IPS DF 6.9 (cell line): ENCODE measurements around the gene SDK1.
"Not testable (repeated sequence)": the region's sequence is repeated elsewhere in the genome, so short reads cannot be mapped to it uniquely, and the experiment has no call there.

Source experiments
- DNase-seq: peaks from one replicate; pipeline ENCODE4 v3.0.0-alpha.2; 2013; ENCODE audit warnings: low read depth, low spot score
- H3K27ac ChIP-seq: one replicate; pipeline ENCODE4 v1.5.1; 2013; ENCODE audit warnings: low read length, control low read depth
- H3K27me3 ChIP-seq: 2 replicates; pipeline ENCODE4 v1.6.1; 2013; ENCODE audit warnings: mild to moderate bottlenecking, low read length; ENCODE audit not compliant: control insufficient read depth, insufficient read depth
- H3K36me3 ChIP-seq: 2 replicates; pipeline ENCODE4 v1.6.1; 2013; ENCODE audit warnings: low read length; ENCODE audit not compliant: control insufficient read depth, insufficient read depth
- H3K4me1 ChIP-seq: 2 replicates; pipeline ENCODE4 v1.6.1; 2013; ENCODE audit warnings: low read length; ENCODE audit not compliant: control insufficient read depth, insufficient read depth
- H3K4me3 ChIP-seq: 2 replicates; pipeline ENCODE4 v1.5.1; 2013; ENCODE audit warnings: mild to moderate bottlenecking, low read length
- H3K9me3 ChIP-seq: 2 replicates; pipeline ENCODE4 v1.6.1; 2013; ENCODE audit warnings: low read length, inconsistent platforms; ENCODE audit not compliant: control insufficient read depth, insufficient read depth
- WGBS: extraction: QIAGEN DNeasy Blood & Tissue Kit; methylation state at CpG from one replicate; pipeline ENCODE4 v1.1.7; 2013; ENCODE audit warnings: mixed read lengths, missing lambda C conversion rate; ENCODE audit not compliant: insufficient read length, insufficient coverage; 5-methylcytosine and 5-hydroxymethylcytosine counted together

Gene SDK1

GRCh38 chr7:4212376-4212775 is 911.3 kb downstream of the SDK1 start:
- no peaks in the 10 kb centered on the region for H3K4me1 ChIP-seq
- no peaks in the 10 kb centered on the region for H3K27me3 ChIP-seq
- DNase-seq, result no peak
- H3K9me3 ChIP-seq, result no peaks in the 10 kb centered on the region
- no peaks in the 10 kb centered on the region for H3K36me3 ChIP-seq
- no CpG with 5 or more reads among the region's 12 CpGs for WGBS
- no peak overlapping the region for H3K27ac ChIP-seq
- no peak overlapping the region for H3K4me3 ChIP-seq

DNA sequence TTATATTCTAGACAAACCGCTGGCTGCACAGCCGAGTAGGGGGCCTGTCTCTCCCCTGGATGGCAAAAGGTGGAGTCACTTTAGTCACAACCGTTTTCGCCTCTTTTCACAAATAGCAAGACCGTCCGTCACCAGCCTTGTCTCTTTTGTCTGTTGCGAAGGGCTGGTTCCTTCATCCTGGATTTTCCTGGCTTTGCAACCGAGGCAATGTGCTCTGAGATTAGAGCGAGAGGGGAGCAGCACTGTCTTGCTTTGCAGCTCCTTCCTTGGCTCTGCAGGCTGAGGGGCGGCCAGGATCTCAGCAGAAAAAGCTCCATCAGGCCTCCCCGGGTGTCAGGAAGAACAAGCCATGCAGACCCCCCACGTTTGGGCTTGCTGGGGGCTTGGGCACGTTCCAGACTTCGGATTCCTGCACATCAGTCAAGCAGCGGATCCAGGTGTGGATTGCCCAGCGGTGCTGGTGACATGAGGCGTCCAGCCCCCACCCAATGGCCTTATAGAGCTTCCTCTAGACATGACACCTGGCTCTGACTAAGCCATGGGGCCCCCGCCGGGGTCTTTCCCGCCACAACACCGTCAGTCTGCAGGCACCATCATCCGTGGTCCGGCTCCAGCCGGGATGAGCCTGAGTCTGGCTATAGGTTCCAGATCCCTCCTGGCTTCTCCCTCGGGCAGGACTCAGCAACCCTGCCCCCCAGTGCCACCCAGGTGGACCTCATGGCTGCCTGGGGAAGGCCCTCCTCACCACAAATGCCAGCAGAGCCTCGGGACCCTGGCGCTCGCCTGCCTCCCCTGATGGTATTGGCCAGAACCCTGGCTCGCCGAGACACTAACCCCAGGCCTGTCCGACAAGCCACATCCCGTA is 913.5 kb downstream of the SDK1 start:
- Histone ChIP-seq H3K9me3 (no peaks in the 10 kb centered on the region), H3K27ac (no peak overlapping the region), H3K36me3 (no peaks in the 10 kb centered on the region), H3K27me3 (no peaks in the 10 kb centered on the region), H3K4me3 (no peak overlapping the region), H3K4me1 (no peaks in the 10 kb centered on the region)
- DNase-seq, result no peak
- WGBS, result no CpG with 5 or more reads among the region's 32 CpGs

- no peak overlapping the region for H3K4me3 ChIP-seq
- no peak for DNase-seq
- no peaks in the 10 kb centered on the region for H3K4me1 ChIP-seq
- no peaks in the 10 kb centered on the region for H3K9me3 ChIP-seq
- H3K36me3 ChIP-seq, result no peaks in the 10 kb centered on the region
- no peak overlapping the region for H3K27ac ChIP-seq
- H3K27me3 ChIP-seq, result no peaks in the 10 kb centered on the region
- no CpG with 5 or more reads among the region's 19 CpGs for WGBS
Observed at GRCh38 chr7:4215176-4215720, 914.2 kb downstream of the SDK1 start.

GRCh38 chr7:4216016-4216415 is 915.0 kb downstream of the SDK1 start:
- H3K4me3 ChIP-seq, result no peak overlapping the region
- DNase-seq, result no peak
- H3K27me3 ChIP-seq, result no peaks in the 10 kb centered on the region
- no peak overlapping the region for H3K27ac ChIP-seq
- no peaks in the 10 kb centered on the region for H3K36me3 ChIP-seq
- H3K9me3 ChIP-seq, result no peaks in the 10 kb centered on the region
- WGBS, result no CpG with 5 or more reads among the region's 16 CpGs
- H3K4me1 ChIP-seq, result no peaks in the 10 kb centered on the region

DNA sequence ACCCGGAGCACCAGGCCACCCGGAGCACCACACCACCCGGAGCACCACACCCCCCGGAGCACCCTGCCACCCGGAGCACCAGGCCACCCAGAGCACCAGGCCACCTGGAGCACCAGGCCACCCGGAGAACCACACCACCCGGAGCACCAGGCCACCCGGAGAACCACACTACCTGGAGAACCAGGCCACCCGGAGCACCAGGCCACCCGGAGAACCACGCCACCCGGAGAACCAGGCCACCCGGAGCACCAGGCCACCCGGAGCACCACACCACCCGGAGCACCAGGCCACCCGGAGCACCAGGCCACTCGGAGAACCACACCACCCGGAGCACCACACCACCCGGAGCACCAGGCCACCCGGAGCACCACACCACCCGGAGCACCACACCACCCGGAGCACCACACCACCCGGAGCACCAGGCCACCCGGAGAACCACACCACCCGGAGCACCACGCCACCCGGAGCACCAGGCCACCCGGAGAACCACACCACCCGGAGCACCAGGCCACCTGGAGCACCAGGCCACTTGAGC is 916.1 kb downstream of the SDK1 start:
- DNase-seq, H3K36me3 ChIP-seq, H3K4me1 ChIP-seq, H3K9me3 ChIP-seq, H3K27ac ChIP-seq, H3K4me3 ChIP-seq, H3K27me3 ChIP-seq: not testable (repeated sequence)
- no CpG with 5 or more reads among the region's 29 CpGs for WGBS

DNA sequence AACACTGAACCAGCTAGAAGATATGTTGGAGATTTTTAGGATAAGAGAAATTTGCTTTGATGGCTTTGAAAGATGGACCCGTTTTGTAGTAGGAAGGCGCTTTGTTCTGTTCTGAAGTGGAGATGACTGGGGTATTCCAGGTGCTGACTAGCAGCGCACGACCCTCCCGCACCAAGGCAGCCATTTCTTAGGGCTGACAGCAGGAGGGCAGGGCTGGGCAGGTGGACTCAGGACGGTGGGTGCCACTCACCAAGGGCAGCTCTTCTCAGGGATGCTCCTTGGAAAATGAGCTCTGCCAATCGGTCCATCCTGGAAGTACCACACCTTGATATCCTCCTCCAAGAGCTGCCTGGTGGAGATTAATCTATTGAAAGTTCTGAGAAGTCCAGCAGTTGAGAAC is 917.4 kb downstream of the SDK1 start:
- no peaks in the 10 kb centered on the region for H3K36me3 ChIP-seq
- no peaks in the 10 kb centered on the region for H3K4me1 ChIP-seq
- no peaks in the 10 kb centered on the region for H3K9me3 ChIP-seq
- DNase-seq, result no peak
- H3K27me3 ChIP-seq, result no peaks in the 10 kb centered on the region
- H3K27ac ChIP-seq, result no peak overlapping the region
- WGBS, result 100% methylated on average over 2 of the region's 7 CpGs
- no peak overlapping the region for H3K4me3 ChIP-seq

- no peak overlapping the region for H3K27ac ChIP-seq
- no CpG with 5 or more reads among the region's 15 CpGs for whole genome bisulfite sequencing
- no peaks in the 10 kb centered on the region for H3K36me3 ChIP-seq
- no peaks in the 10 kb centered on the region for H3K27me3 ChIP-seq
- H3K9me3 ChIP-seq, result no peaks in the 10 kb centered on the region
- DNase-seq, result no peak
- no peak overlapping the region for H3K4me3 ChIP-seq
- no peaks in the 10 kb centered on the region for H3K4me1 ChIP-seq
Observed at GRCh38 chr7:4220011-4220410, 919.0 kb downstream of the SDK1 start.

DNA sequence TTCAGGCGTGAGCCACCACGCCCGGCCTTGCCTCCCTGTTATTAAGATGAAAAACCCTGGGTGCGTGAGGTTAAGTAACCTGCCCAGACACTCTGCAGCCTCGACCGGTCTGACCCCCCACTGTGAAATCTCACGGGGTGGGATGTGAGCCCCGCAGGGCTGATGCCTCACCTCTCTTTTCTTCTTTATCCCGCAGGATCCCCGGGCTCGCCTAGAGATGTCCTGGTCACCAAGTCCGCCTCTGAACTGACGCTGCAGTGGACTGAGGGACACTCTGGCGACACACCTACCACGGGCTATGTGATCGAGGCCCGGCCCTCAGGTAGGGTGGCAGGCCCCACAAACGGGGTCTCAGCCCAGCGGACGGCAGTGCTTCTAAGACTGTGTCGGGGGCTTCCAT is 920.0 kb downstream of the SDK1 start:
- no peaks in the 10 kb centered on the region for H3K9me3 ChIP-seq
- DNase-seq, result no peak
- H3K27me3 ChIP-seq, result no peaks in the 10 kb centered on the region
- no peak overlapping the region for H3K4me3 ChIP-seq
- H3K27ac ChIP-seq, result no peak overlapping the region
- no peaks in the 10 kb centered on the region for H3K36me3 ChIP-seq
- no CpG with 5 or more reads among the region's 21 CpGs for WGBS
- no peaks in the 10 kb centered on the region for H3K4me1 ChIP-seq

DNA sequence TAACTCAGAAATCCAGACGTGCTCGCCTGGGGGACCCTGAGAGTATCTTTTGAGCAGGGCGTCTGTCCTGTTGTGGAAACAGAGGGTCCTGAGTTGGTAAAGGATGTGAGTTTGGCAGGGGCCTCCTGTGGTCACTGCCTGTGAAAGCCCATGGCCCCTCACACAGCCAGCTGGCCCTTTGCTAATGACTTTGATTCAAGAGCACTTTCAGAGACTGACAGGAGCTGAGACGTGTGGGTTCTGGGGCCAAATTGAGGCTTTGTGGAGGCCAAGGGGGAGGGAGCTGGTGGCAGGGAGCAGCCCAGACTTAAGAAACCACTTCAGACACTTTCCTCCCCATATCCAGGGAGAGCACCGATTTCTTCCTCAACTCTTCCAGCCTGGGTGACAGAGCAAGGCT is 921.6 kb downstream of the SDK1 start:
- no peak overlapping the region for H3K27ac ChIP-seq
- WGBS, result no CpG with 5 or more reads among the region's 5 CpGs

GRCh38 chr7:4225361-4225771 is 924.3 kb downstream of the SDK1 start:
- DNase-seq, result no peak

More for the DNA sequence above, 921.6 kb downstream of the SDK1 start:
- Histone ChIP-seq H3K36me3 (no peaks in the 10 kb centered on the region), H3K4me3 (no peak overlapping the region), H3K27me3 (no peaks in the 10 kb centered on the region), H3K9me3 (no peaks in the 10 kb centered on the region), H3K4me1 (no peaks in the 10 kb centered on the region)
- DNase-seq, result no peak

More at GRCh38 chr7:4225361-4225771, 924.3 kb downstream of the SDK1 start:
- no peak overlapping the region for H3K27ac ChIP-seq
- H3K9me3 ChIP-seq, result no peaks in the 10 kb centered on the region
- H3K4me1 ChIP-seq, result no peaks in the 10 kb centered on the region
- no peak overlapping the region for H3K4me3 ChIP-seq
- no peaks in the 10 kb centered on the region for H3K27me3 ChIP-seq
- H3K36me3 ChIP-seq, result no peaks in the 10 kb centered on the region
- no CpG with 5 or more reads among the region's 18 CpGs for WGBS
